Measurements from ENCODE around the gene MYO5B.

Gene MYO5B

DNA sequence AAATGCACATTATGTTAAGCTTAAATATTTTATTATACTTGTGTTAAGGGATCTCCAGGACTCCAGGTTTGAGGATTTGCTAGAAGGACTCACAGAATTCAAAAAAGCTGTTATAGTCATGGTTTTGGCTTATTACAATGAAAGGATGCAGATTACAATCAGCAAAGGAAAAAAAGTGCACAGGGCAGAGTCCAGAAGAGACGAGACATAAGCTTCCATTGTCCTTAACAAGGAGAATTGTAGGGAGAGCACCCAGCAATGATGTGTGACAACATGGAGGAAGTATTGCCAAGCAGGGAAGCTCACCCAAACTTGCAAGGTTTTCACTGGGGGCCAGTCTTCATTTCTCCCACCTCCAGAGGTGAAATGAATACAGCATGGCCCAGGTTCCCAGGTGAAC, 12.8 kb upstream of the MYO5B start:
- TF ChIP-seq, protein P1, sequence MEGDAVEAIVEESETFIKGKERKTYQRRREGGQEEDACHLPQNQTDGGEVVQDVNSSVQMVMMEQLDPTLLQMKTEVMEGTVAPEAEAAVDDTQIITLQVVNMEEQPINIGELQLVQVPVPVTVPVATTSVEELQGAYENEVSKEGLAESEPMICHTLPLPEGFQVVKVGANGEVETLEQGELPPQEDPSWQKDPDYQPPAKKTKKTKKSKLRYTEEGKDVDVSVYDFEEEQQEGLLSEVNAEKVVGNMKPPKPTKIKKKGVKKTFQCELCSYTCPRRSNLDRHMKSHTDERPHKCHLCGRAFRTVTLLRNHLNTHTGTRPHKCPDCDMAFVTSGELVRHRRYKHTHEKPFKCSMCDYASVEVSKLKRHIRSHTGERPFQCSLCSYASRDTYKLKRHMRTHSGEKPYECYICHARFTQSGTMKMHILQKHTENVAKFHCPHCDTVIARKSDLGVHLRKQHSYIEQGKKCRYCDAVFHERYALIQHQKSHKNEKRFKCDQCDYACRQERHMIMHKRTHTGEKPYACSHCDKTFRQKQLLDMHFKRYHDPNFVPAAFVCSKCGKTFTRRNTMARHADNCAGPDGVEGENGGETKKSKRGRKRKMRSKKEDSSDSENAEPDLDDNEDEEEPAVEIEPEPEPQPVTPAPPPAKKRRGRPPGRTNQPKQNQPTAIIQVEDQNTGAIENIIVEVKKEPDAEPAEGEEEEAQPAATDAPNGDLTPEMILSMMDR (conservative IDR thresholded peaks at IDR 0.05): no peak
- no peak for TF ChIP-seq ZFX (IDR thresholded peaks at IDR 0.05)
- no peak overlapping the region for H3K27ac ChIP-seq

DNA sequence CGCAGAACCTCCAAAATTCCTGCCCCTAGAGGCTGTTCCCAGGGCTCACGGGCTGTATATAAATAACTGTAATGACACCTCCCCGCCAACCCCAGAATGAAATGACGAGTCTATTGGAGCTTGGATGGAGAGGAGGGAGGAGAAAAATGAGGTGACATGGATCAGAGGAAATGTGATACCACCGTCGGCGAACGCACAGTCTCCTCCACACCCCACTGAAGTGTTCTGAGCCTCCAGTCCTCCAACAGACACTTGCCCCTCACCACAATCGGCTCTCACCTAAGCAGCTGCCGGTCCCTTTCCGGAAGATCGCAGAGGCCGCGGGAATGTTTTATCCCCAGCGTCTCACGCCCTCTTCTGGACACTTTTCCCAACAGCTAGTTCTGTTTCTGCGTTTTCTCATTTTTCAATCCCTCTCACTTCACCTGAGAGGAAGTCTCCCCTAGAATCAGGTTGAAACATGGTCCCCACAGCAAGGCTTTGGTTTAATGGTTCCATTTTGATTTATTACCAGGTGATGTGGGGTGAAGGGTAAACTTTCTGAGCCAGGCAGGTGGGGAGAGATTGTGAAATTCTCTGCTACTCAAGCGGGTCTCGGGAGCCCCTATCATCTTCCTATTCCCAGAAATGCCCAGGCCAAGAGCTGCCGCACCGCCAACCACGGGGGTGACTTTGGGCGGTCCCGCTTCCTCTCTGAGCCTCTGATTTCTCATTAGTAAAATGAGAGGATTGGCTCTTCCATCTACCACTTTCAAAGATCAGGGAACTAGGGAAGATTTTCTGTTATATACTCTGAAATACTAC, 9.1 kb upstream of the MYO5B start:
- no peak overlapping the region for H3K27ac ChIP-seq
- TF ChIP-seq ZFX (IDR thresholded peaks at IDR 0.05): no peak
- TF ChIP-seq, protein P1 (conservative IDR thresholded peaks at IDR 0.05): peak; percentile 81

DNA sequence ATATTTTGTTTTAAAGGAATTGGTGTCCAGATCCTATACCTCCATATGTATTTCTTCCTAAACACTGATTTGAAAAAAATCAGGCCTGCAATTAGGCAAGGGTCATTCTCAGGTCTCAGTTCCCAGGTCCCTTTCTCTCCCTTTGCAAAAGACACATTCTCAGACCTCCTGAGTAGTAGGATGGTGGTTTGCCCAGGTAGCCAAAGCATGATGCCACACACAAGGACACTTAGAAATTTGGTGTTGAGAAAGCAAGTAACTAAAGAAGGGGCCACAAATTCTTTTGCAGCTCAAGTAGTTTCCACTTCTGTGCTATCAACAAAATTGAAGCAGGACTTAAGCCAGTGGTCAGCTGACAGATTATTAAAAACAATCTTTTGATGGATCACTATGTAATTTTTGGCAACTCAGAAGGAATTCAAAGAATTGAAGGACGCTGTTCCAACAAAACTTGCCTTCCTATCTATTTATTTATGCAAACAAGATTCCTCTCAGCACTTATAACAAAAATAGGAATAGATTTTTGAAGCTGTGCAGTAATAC, 6.6 kb upstream of the MYO5B start:
- no peak overlapping the region for H3K27ac ChIP-seq
- TF ChIP-seq, protein P1 (conservative IDR thresholded peaks at IDR 0.05): no peak

- H3K27ac ChIP-seq: no peak overlapping the region
- TF ChIP-seq, protein P1 (conservative IDR thresholded peaks at IDR 0.05): no peak
- no peak for TF ChIP-seq ZFX (IDR thresholded peaks at IDR 0.05)
These were observed 5.0 kb upstream of the MYO5B start for GRCh38 chr18:50199921-50200320.

DNA sequence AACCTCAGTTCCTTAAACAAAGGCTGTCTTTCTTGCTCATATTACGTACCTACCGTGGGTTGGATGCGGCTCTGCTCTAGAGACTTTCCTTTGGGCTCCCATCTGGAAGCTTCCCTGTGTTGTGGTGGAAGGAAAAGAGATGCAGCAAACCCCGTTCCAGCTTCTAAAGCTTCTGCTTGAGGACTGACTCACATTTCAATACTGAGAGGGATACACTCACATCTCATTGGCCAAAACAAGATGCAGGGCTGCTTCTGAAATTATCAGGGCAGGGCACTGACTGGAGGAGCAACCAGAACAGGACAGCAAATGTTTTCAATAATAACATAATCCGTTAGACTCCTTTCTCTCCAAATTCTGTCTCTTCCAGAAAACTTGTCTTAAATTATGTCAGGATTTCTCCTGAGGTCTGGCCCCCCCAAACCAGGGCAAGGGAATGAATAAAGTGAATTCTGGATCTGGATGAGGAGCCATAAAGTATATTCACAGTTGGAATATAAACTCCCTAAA, 4.5 kb upstream of the MYO5B start:
- TF ChIP-seq ZFX (IDR thresholded peaks at IDR 0.05): no peak
- TF ChIP-seq, protein P1 (conservative IDR thresholded peaks at IDR 0.05): no peak
- H3K27ac ChIP-seq: no peak overlapping the region

DNA sequence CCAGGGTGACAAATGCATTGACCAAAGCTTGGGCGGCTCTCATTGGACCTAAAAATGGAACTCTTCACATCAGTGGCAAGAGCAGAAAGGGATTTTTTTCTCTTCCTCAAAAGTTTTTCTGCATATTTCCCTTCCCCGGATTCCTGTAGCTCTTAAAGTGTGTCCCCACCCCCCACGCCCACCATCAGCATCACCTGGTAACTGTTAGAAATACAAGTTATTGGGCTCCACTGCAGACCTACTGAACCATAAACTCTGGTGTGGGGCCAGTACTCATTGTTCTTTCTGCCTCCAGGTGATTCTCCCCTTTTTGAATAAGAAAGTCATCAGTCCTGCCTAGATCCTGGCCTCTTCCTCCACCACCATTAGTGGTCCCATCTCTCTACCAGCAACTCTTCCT, 1.3 kb upstream of the MYO5B start:
- no peak overlapping the region for H3K27ac ChIP-seq
- TF ChIP-seq ZFX (IDR thresholded peaks at IDR 0.05): no peak
- TF ChIP-seq, protein P1 (conservative IDR thresholded peaks at IDR 0.05): no peak

DNA sequence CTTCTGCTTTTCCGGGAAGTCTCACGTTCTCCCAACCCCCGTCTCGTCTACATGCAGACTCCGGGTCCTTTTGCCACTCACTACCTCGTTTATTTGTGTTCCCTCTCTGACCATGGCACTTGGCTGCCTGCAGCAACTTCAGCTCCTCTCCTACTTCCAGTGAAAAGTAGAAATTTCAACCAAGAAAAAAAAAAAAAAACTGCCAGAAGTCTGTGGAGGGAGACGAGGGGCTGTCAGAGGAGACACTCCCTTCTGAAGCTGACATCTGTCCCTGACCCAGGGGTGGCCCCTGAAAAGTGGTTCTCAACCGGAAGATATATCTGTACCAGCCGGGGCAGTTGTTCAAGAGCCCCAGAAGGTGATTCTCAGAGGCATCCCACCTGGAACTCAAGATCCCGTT, 742 bp upstream of the MYO5B start:
- no peak for TF ChIP-seq ZFX (IDR thresholded peaks at IDR 0.05)
- TF ChIP-seq, protein P1 (conservative IDR thresholded peaks at IDR 0.05): no peak
- H3K27ac ChIP-seq: no peak overlapping the region
